Gastroesophageal sphincter (tissue), 4 donors: ENCODE results near the gene DIAPH2. TPM values are rescaled to one million over a fixed set of nuclear protein-coding genes. Genes with fewer than 3 reads are reported as not detected.

Source experiments
- ATAC-seq: fragments of 150-250 bp; one replicate; pipeline ENCODE4 v1.9.1; 2016; ENCODE audit warnings: mild to moderate bottlenecking, moderate library complexity
- H3K27ac ChIP-seq, 4 donors: fragments of 200-600 bp; sonication (generic) in 3 of 4; 1 replicate in 3 of 4; 2 replicates in 1 of 4; pipeline ENCODE4 v1.5.1; 2016 to 2019
- H3K27me3 ChIP-seq: fragments of 200-600 bp; sonication (generic); one replicate; pipeline ENCODE4 v1.5.1; 2019
- H3K36me3 ChIP-seq, 2 donors: fragments of 200-600 bp; sonication (generic); one replicate each; pipeline ENCODE4 v1.5.1; 2019; ENCODE audit warnings: control low read depth in 1 of 2
- H3K4me1 ChIP-seq, 3 donors: fragments of 200-600 bp; sonication (generic); 1 replicate in 2 of 3; 2 replicates in 1 of 3; pipeline ENCODE4 v1.5.1; 2016 to 2019; ENCODE audit warnings: control low read depth in 2 of 3
- H3K4me3 ChIP-seq, 2 donors: fragments of 200-600 bp; sonication (generic); one replicate each; pipeline ENCODE4 v1.5.1; 2019; ENCODE audit warnings: mild to moderate bottlenecking in 1 of 2, moderate library complexity in 1 of 2
- H3K9me3 ChIP-seq, 3 donors: fragments of 200-600 bp; sonication (generic); one replicate each; pipeline ENCODE4 v1.5.1; 2017 to 2019; ENCODE audit warnings: control low read depth in 2 of 3
- CTCF ChIP-seq, 4 experiments: fragments of 200-600 bp in 2 of 4; fragments of 450-650 bp in 2 of 4; sonication (generic) in 1 of 4; IDR thresholded peaks; one replicate each; pipeline ENCODE4 v1.5.1; 2017 to 2019; ENCODE audit warnings: antibody characterized with exemption in 4 of 4, mild to moderate bottlenecking in 2 of 4, moderate library complexity in 2 of 4
- EP300 ChIP-seq: sonication (generic); formaldehyde crosslinking; IDR thresholded peaks from one replicate; pipeline ENCODE4 v1.6.1; 2017; ENCODE audit warnings: antibody characterized with exemption, mild to moderate bottlenecking
- POLR2A ChIP-seq, 2 donors: fragments of 450-650 bp; IDR thresholded peaks; one replicate each; pipeline ENCODE4 v1.6.1; 2017; ENCODE audit warnings: antibody characterized with exemption in 2 of 2, mild to moderate bottlenecking in 2 of 2, moderate library complexity in 1 of 2
- POLR2AphosphoS5 ChIP-seq: sonication (generic); formaldehyde crosslinking; IDR thresholded peaks from one replicate; pipeline ENCODE4 v1.6.1; 2017; ENCODE audit warnings: antibody characterized with exemption
- WGBS, 2 donors: methylation state at CpG; one replicate each; pipeline ENCODE4 v1.1.5; 2018; ENCODE audit warnings: low coverage in 1 of 2; 5-methylcytosine and 5-hydroxymethylcytosine counted together
- total RNA-seq, 4 donors: library from RNA; depleted of rRNA; stranded (reverse); fragments of >200 nt; gene quantifications; one replicate each; pipeline ENCODE4 v1.1.0, GENCODE V29; 2016

The DIAPH2 gene
- total RNA-seq, 4 donors from 2014 or later, result 46.1 to 93.9 (median 76.5) TPM

DNA sequence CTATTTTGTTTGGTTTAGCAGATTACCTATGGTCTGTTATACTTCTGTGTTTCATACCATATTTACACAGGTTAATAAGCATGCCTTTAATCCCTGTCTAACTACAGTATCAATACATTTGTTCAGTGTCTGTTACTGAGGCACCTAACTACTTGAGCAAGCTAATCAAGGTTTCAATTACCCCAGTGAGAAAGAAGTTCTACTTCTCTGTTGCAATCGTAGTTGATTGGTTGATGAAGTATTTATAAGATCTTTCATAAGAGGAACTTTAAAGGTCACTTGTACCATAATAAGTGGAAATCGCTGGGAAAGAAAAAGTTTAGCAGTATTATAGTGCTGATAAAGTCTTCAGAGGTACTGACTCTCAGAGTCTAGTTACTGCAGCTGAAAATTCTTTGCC, 689.6 kb downstream of the DIAPH2 start:
- 69 to 73% methylated on average over 2 of the region's 2 CpGs for WGBS, 2 donors
- Histone ChIP-seq H3K27me3 (no peaks in the 10 kb centered on the region), H3K4me1 (no peaks in the 10 kb centered on the region), H3K4me3 (no peak overlapping the region), H3K27ac (no peak overlapping the region), H3K36me3 (no peaks in the 10 kb centered on the region), H3K9me3 (no peaks in the 10 kb centered on the region)
- ATAC-seq, result no peak
- TF ChIP-seq POLR2AphosphoS5 (no peak), EP300 (no peak)

- Histone ChIP-seq H3K36me3 (peaks cover 0 to 2% of the 10 kb centered on the region in 2 donors), H3K9me3 (no peaks in the 10 kb centered on the region), H3K4me3 (no peak overlapping the region), H3K27me3 (no peaks in the 10 kb centered on the region), H3K27ac (no peak overlapping the region), H3K4me1 (no peaks in the 10 kb centered on the region)
- ATAC-seq, result no peak
- TF ChIP-seq POLR2A (IDR thresholded peaks at IDR 0.05) (no peak), EP300 (no peak), POLR2AphosphoS5 (no peak), CTCF (IDR thresholded peaks at IDR 0.05) (no peak)
These were observed 695.6 kb downstream of the DIAPH2 start for GRCh38 chrX:97380200-97380599.

GRCh38 chrX:97384685-97385084, 700.0 kb downstream of the DIAPH2 start:
- Histone ChIP-seq H3K36me3 (peaks cover 0 to 6% of the 10 kb centered on the region in 2 donors), H3K4me3 (no peak overlapping the region), H3K27me3 (no peaks in the 10 kb centered on the region), H3K4me1 (no peaks in the 10 kb centered on the region), H3K9me3 (no peaks in the 10 kb centered on the region), H3K27ac (no peak overlapping the region)
- WGBS, 2 donors, result 100% methylated on average over 3 of the region's 3 CpGs; no CpG with 5 or more reads in 1 of the 2 donors
- no peak for ATAC-seq
- no peak for TF ChIP-seq POLR2AphosphoS5
- no peak for TF ChIP-seq CTCF (IDR thresholded peaks at IDR 0.05)
- no peak for TF ChIP-seq EP300
- TF ChIP-seq POLR2A (IDR thresholded peaks at IDR 0.05), result no peak

- H3K27ac ChIP-seq, result no peak overlapping the region
- ATAC-seq, result no peak
- TF ChIP-seq CTCF (IDR thresholded peaks at IDR 0.05) (no peak), EP300 (no peak), POLR2A (IDR thresholded peaks at IDR 0.05) (no peak), POLR2AphosphoS5 (no peak)
- peaks cover 0 to 6% of the 10 kb centered on the region in 2 donors for H3K36me3 ChIP-seq
- H3K4me3 ChIP-seq, result no peak overlapping the region
- H3K4me1 ChIP-seq, result no peaks in the 10 kb centered on the region
- no peaks in the 10 kb centered on the region for H3K9me3 ChIP-seq
- no peaks in the 10 kb centered on the region for H3K27me3 ChIP-seq
These were observed 702.4 kb downstream of the DIAPH2 start for GRCh38 chrX:97387004-97387403.

GRCh38 chrX:97389761-97390192, 705.1 kb downstream of the DIAPH2 start:
- Histone ChIP-seq H3K27me3 (no peaks in the 10 kb centered on the region), H3K4me1 (no peaks in the 10 kb centered on the region), H3K9me3 (no peaks in the 10 kb centered on the region), H3K27ac (no peak overlapping the region), H3K4me3 (no peak overlapping the region), H3K36me3 (peaks cover 0 to 6% of the 10 kb centered on the region in 2 donors)
- WGBS, 2 donors, result 63 to 86% methylated on average over 2 to 3 of the region's 3 CpGs
- no peak for ATAC-seq
- TF ChIP-seq CTCF (IDR thresholded peaks at IDR 0.05), result no peak
- no peak for TF ChIP-seq POLR2AphosphoS5
- TF ChIP-seq POLR2A (IDR thresholded peaks at IDR 0.05), result no peak
- no peak for TF ChIP-seq EP300

- H3K9me3 ChIP-seq, result no peaks in the 10 kb centered on the region
- H3K4me1 ChIP-seq, result no peaks in the 10 kb centered on the region
- no peak for ATAC-seq
- WGBS, 2 donors, result 78 to 82% methylated on average over 3 of the region's 3 CpGs
- no peak overlapping the region for H3K27ac ChIP-seq
- H3K27me3 ChIP-seq, result no peaks in the 10 kb centered on the region
- TF ChIP-seq CTCF (IDR thresholded peaks at IDR 0.05) (no peak), POLR2AphosphoS5 (no peak)
- H3K4me3 ChIP-seq, result no peak overlapping the region
- no peaks in the 10 kb centered on the region for H3K36me3 ChIP-seq
These were observed 712.7 kb downstream of the DIAPH2 start for GRCh38 chrX:97397371-97397770.
